Measurements from ENCODE around the gene SLC8A3.
"Not testable (repeated sequence)": the region's sequence is repeated elsewhere in the genome, so short reads cannot be mapped to it uniquely, and the experiment has no call there.

The SLC8A3 gene, protein sequence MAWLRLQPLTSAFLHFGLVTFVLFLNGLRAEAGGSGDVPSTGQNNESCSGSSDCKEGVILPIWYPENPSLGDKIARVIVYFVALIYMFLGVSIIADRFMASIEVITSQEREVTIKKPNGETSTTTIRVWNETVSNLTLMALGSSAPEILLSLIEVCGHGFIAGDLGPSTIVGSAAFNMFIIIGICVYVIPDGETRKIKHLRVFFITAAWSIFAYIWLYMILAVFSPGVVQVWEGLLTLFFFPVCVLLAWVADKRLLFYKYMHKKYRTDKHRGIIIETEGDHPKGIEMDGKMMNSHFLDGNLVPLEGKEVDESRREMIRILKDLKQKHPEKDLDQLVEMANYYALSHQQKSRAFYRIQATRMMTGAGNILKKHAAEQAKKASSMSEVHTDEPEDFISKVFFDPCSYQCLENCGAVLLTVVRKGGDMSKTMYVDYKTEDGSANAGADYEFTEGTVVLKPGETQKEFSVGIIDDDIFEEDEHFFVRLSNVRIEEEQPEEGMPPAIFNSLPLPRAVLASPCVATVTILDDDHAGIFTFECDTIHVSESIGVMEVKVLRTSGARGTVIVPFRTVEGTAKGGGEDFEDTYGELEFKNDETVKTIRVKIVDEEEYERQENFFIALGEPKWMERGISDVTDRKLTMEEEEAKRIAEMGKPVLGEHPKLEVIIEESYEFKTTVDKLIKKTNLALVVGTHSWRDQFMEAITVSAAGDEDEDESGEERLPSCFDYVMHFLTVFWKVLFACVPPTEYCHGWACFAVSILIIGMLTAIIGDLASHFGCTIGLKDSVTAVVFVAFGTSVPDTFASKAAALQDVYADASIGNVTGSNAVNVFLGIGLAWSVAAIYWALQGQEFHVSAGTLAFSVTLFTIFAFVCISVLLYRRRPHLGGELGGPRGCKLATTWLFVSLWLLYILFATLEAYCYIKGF

DNA sequence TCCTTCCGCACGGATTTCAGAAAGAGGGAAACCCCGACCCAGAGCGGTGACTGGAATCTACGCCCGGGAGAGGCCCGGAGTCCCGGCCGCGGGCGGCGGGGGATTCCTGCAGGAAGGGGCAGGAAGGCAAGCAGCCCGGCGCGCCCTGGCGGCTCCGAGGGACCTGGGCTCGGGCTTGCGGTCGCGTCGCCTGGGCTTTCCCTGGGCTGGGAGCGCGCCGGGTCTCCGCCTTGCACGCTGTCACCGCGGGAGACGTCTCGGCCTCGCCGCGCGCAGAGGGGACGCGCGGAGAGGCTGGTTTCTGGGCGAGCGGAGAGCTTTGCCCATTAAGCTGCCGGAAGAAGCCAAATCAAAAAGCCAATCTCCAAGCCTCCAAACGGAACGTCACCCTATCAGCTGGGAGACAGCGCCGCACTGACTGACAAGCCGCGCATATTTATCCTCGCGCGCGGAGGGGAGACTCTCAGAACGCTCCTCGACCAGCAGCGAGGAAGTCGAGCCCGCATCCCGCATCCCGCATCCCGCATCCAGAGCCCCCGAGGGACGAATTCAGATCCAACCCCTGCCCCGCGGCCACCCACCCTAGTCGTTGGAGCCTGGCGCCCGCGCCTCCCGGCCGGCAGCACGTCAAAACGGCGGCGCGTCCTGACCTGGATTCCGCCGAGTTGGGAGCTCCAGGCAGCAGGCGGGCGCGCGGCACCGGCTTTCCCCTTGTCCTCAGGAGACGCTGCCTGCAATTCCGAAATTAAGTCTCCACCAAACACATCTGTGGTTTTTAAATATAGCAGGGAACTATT, at the start of gene SLC8A3:
Gene SLC8A3 (minus strand): TSS at position 293 of the 797 bp plus-strand sequence. CDS start 20,529 bp downstream, outside the sequence.
- DNase-seq (ENCODE audit: low spot score), result peak; percentile 20

DNA sequence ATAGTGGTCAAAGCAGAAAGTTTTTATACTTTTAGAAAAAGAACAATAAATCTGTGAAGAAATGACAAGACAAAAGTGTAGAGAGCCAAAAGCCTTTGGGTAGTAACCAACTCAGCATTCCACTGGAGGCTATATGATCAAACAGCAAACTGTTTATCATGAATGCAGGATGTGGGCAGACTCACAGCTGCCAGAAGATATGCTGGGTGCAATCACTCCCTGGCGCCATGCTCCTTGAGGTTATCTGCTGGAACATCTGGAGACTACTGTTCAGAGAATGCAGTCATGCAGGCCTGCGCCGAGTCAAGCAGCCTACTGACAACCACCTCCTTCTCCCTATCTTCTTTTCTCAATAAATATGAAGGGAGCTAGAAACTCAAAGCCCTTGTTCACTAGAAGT, 49.0 kb upstream of the SLC8A3 start:
- peak; percentile 93 for DNase-seq (ENCODE audit: low spot score)

DNA sequence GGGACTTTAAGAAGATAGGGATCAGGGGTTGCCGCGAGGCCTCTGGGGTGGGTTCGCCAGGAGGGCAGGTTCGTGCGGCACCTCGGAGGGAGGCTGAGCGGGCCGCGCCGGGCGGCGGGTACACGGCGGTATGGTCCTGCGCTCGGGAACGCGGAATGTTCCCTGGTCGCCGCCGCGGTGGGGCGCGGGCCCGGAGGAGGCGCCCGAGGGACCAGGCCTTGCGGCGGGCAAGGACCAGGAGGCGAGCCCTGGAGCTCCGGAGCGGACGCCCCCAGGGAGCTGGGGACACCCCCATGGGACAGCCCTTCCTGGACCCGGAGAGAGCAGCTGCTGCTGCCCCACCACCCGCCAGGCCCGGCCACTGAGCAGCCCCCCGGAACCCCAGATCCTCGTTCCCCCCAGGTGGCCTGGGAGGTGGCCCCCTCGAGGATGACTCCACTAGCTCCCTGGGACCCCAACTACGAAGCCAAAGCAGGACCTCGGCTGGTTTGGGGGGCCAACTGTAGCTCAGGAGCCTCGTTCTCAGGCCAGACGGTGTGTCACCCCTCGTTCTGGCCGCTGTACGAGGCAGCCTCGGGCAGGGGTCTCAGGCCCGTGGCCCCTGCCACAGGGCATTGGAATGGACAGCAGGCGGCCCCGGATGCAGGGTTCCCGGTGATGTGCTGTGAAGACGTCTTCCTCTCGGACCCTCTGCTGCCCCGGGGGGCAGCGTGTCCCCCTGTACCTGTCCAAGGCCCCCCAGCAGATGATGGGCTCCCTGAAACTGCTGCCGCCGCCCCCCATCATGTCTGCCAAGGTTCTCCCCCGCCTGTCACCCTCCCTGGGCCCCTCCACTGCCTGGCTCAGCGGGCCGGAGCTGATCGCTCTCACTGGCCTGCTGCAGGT, 45.6 kb upstream of the SLC8A3 start:
- DNase-seq (ENCODE audit: low spot score), result no peak

DNA sequence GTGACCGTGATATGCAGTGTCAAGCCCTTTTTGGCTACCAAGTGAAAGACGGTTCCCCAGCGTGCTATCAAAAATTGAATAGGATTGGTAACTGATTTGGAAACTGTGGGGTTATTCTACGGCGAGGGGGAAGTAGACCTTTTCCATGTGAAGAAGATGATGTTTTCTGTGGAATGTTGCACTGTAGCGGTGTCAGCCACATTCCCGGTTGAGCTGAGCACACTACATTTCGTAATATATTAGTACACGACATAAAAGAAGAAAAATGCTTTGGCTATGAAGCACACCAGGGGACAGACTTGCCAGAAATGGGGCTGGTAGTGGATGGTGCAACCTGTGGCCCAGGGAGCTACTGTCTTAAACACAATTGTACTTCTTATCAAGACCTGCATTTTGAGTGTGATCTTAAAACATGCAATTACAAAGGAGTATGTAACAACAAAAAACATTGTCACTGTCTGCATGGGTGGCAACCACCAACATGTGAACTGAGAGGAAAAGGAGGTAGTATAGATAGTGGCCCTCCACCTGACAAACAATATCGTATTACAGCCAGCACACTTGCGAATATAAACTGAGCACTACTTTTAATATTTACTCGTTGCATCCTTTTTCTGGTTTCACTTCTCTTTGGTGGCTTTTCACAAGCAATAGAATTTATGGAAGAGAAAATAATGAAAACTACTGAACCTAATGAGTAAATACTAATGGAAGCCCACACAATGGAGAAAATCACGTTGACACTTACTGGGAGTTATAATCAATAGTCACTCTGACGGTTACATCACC, 43.2 kb upstream of the SLC8A3 start:
- not testable (repeated sequence) for DNase-seq (ENCODE audit: low spot score)

DNA sequence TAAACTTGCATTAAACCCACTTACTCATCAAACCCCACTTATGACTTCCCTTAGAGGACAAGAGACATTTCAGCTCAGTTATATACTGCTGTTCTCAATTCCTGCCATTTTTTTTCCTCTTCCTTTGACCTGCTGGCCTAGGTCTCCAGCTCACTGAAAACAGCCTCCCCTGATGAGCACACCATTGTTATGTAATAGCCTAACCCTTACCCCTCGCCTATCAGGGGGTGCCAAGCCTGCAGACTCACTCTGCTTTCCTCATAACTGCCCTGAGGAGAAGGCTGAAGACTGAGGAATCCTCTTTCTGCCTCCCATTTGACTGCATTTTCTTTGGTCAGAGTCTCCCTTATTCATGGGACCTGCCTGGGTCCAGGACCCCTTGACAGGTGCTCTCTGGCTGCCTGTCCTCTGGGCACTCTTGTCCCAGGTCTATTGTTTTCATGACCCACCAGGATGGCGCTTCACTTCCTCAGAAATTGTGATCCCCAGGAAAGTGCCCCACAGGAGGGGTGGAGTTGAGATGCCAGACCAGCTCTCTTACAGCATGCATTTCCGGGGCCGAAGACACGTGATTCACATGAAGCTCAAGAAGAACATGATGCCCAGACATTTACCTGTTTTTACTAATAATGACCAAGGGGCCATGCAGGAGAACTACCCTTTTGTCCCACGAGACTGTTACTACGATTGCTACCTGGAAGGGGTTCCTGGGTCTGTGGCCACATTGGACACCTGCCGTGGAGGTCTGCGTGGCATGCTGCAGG, 41.3 kb upstream of the SLC8A3 start:
- not testable (repeated sequence) for DNase-seq (ENCODE audit: low spot score)

DNA sequence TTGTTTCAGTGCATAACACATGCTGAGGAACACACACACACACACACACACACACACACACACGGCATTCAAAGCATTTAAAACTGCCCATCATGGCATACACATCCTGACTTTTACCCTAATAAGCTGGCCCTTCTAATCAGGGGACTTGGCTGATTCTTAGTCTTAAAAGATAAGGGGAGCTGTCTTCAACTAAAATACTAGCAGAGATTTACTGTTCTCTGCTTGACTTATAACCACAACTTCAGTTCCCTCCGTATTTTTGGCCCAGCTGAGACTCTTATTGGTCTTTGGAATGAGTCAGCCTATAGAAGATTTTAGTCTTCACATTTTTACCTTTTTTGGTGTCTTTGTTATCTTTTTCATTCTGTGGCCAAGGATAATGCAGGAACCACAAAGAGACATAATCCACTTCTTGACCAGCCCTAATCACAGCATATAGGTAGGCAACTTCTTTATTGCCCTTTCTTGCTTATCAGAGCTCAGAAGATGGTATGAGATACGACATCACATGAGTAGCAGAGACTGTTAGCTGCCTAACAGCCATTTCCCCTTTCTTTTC, 25.1 kb upstream of the SLC8A3 start:
- no peak for DNase-seq (ENCODE audit: low spot score)

DNA sequence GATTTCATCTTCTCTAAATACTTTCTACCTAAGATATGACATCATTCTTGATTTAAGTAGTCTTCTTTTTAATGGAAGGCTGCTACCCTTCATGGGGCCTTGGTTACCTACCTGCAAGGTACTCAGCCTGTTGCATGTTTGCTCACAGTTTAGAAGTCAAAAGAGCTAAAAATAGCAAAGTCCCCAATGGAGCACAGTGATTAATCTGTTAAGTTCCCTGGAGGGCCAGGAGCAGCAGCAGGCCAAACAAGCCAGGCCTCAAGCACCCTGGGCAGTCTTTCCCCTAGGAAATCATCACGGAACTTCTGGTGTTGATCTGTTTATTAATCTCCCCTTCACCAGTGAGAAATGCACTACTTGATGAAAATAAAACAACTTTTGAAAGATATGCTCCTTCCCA, 24.0 kb upstream of the SLC8A3 start:
- no peak for DNase-seq (ENCODE audit: low spot score)

DNA sequence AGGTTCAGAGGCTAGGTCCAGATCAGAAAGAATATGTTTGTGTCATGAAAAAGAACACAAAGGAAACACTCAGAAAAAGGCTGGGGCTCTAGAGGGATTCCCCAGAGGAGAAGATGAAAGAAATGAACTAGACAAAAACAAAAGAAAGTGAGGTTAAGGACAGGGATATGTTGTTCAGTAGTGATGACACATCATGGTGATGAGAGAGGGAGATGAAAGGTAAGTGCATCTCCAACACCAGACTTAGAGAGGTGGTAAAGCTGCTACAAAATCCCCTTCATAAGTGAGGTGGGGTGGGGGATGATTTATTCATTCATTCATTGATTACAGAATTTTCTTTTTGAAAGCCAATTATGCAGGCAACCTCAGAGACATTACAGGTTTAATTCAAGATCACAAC, 19.6 kb upstream of the SLC8A3 start:
- DNase-seq (ENCODE audit: low spot score), result no peak

DNA sequence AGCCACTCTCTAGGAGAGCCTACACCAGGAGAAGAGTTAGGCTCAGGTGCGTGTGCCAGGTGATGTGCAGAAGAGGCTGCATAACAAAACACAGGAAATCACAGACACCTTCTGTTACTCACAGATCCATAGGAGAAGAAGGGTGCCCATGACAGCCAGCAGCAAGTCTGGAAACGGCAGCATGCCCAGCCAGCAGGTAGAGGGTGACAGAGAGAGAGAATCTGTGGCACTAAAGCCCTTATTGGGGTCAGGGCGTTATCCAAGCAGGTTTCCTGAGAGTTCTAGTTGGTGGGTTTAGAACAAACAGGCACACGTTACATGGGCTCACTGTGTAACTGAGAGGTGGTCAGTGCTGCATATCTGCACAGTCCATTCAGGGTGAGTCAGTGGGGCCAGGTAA, 14.9 kb upstream of the SLC8A3 start:
- no peak for DNase-seq (ENCODE audit: low spot score)

DNA sequence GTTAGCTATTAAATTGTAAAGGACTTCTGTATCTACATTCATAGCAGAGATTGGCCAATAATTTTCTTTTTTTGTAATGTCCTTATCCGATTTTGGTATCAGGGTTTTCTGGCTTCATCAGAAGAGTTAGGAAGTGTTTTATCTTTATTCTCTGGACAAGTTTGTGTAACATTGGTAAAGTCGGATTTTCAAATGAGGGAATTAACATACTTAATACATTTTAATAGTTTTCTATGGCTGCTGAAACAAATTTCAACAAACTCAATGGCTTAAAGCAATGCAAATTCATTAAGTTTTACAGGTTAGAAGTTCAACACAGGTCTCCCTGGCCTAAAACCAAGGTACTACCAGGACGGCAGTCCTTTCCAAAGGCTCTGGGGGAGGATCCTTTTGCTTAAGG, 13.2 kb upstream of the SLC8A3 start:
- DNase-seq (ENCODE audit: low spot score), result no peak

DNA sequence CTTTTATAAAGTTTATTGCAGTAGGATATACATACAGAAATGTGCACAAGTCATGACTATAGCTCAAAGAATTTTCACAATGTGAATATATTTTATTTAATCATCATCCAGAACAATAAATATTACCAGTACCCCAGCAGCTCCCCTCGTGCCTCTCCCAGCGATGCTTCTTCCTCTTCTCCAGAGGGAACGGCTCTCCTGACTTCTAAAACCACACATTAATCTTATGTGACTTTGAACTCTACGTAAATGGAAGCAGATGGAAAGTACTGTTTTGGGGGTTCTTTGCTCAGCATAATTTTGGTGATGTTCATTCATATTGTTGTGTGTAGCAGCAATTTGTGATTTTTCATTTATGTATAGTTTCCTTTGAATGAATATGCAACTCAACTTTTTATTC, 4.6 kb upstream of the SLC8A3 start:
- no peak for DNase-seq (ENCODE audit: low spot score)

DNA sequence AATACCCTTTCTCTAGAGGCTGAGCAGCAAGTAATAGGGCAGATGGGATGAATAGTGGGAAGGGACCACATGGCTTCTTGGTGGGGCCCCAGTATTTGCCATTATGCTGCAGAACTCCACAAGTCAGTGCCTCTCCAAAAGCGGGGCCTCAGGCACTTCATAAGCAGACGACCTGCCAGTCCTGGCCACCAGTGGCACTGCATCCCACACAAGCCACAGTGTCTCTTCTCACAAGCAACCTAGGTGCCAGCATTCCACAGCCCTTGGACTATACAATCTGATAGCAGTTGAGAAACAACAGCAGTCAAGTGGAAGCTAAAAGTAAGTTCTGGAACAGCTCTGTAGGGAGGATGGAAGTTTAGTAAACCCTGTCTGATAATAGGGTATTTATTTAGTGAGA, 4.2 kb upstream of the SLC8A3 start:
- DNase-seq (ENCODE audit: low spot score), result no peak

DNA sequence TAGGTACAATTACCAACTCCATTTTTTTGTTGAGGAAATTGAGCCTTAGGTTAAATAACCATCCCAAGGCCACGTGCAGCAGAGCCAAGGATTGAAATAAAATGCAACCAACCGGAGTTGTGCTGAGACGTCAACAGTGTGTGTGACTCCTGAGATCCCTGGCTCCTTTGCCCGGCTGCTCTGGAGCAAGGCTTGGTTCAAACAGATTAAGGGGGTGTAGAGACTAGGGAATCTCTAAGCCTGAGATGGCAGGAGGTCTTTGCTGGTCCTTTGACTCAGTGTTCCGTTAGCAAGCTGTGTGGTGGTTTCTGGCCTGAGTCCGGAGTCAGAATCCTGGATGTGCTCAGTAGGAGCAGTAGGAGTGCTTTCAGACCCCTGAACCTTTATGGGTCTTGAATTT, 1.4 kb upstream of the SLC8A3 start:
- no peak for DNase-seq (ENCODE audit: low spot score)

DNA sequence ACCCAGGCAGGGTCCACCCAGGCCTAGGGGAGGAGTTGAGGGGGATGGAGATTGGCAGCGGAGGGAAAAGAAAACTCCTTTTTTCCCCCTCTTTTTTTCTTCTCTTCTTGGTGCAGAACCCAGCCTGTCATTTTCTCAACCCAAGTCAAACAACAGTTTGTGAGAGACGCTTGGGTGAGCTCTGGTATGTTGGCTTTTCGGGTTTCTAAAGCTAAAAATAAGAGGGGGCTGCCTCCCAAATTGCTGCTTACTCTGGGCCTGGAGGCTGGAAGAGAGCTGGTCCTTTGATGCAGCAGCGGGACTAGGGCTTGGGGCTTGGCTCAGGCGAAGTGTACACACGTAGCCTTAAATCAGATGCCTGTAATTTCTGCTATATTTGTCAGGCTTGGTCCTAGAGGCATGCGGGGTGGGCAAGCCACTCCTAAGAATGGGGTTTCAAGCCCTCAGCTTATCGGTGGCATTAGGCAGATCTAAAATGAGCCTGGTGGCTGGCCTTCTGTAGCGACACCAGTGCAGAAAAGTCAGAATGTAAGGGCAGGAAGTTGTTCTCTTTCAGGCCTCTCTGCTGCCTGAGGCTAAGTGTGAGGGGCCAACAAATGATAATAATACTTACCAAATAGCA, 816 bp upstream of the SLC8A3 start:
- no peak for DNase-seq (ENCODE audit: low spot score)

DNA sequence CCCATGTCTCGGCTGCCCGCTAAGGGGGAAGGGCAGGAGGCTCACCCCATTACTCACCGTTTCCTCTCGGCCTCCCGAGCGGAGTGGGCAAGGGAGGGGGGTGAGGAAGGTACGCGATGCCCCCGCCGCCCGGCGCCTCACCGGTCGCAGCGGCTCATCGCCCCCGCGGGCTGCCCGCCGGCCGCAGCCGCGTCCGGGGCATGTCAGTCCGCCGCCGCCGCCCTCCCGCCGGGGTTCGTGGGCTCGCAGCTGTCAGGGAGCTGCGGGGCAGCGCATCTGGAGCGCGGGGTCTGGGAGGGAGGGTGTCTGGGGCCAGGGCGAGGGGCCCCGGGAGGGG, 461 bp downstream of the SLC8A3 start:
- DNase-seq (ENCODE audit: low spot score), result no peak

DNA sequence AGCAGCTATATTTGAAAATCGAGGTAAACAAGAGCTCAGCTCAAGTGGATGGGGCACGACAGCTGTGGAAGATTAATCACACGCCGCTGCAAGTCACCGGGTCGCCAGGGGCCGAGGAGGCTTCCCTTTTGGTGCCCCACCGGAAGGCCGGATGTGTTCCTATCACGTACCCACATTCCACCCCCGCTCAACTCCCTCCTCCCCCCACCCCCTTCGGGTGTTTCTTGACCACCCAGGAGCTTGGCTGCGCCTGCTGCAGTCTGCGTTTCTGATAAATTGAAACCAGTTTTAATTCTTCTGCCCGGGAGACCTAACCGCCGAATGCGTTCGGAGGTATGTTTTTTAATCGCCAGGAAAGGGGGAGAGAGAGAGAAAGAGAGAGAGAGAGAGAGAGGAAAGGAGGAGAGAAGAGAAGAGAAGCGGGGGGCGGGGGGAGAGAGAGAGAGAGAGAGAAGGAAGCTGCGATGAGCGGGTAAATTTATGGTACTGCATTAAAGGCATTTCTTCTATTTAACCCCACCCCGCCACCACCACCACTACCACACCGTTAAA, 1.8 kb downstream of the SLC8A3 start:
- no peak for DNase-seq (ENCODE audit: low spot score)

DNA sequence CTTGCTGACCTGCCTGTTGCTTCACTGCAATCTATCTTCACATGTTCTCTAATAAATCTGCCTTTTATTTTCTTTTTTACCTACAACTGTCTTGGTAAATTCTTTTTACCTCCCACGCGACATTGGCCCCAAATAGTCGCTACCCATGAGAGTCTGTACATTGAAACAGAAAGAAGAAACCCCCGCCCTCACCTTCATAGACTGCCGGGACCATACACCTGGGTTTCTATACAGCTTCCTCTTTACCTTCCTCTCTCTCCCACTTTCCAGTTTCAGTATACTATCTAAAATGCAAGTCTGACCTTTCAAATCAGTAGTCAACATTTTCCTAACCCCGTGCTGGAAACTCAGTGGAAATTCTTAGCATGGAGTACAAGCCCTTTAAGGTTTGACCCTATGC, 4.8 kb downstream of the SLC8A3 start:
- DNase-seq (ENCODE audit: low spot score), result no peak

DNA sequence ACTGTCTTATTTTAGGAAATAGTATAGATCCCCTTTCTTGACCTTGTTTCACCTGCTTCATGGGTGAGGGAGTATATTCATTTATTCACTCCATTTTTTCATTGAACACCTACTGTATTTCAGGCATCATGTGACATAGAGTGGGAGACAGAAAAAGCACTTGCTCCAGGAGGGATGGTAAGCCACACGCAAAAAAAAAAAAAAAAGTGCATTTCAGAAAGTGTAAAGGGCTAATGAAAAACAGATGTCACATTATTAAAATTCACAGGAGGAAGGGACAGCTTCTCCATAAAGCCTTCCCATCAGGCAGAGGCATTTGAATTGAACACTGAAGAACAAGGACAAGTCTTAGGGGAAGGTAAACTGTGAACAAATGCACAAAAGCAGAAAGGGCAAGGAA, 7.5 kb downstream of the SLC8A3 start:
- DNase-seq (ENCODE audit: low spot score), result no peak

DNA sequence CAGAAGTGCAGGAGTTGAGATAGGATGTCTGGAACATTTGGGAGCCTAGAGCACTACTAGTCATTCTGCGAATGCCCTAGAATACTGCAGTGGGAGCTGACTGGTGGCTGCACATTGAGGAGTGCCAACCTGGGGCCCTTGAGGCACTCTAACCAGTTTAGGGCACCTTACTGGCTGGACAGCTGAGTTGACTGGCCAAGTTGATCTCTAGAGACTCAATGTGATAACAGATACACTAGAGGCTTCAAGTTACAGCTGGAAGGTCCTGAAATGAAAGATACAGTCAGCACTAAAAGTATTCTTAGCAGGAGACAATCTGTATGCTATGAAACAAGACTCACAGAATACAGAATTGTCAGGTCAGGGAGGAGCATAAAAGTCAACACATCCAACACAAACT, 8.0 kb downstream of the SLC8A3 start:
- DNase-seq (ENCODE audit: low spot score), result no peak

Measured in hematopoietic multipotent progenitor cell treated with erythropoietin and hydrocortisone succinate and interleukin-3 and kit ligand, for 15 days (in vitro differentiated cells).